D721Med (cell line): ENCODE measurements around the gene CEP83.

Source experiments
- DNase-seq: peaks from one replicate; pipeline ENCODE4 v3.0.0; 2011; ENCODE audit warnings: low spot score; ENCODE audit not compliant: insufficient read length
- FAIRE-seq: peaks from 2 replicates; lab custom pipeline; 2011; peaks lifted over from hg19 to GRCh38; lab: Jason Lieb, UNC
- TF ChIP-seq, protein P1 (sequence below): IDR thresholded peaks from 2 replicates; pipeline ENCODE4 v1.5.1; 2012; ENCODE audit warnings: mild to moderate bottlenecking, control low read depth; ENCODE audit not compliant: insufficient read depth; ENCODE audit errors: missing control alignments

Gene CEP83

DNA sequence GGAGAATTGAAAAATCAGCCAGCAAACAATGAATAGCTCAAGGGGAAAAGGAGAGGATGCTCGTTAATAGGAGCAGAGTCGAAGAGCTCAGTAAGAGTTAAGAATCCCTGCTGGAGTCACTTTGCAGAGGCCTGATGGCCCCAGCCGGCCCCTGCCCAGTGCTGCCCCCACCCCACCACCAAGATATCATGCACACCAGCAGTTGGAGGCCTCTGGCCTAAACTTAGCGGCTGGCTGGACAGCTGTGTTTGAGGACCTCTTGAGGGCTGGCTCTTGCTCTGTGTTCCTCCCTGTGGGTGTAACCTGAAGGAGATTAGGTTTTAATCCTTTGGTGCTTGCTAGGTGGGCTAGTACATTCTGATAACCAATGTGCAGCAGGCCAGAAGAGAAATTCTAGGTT lies 169.3 kb downstream of the CEP83 start:
- FAIRE-seq (no peak), DNase-seq (no peak)
- TF ChIP-seq, protein P1, sequence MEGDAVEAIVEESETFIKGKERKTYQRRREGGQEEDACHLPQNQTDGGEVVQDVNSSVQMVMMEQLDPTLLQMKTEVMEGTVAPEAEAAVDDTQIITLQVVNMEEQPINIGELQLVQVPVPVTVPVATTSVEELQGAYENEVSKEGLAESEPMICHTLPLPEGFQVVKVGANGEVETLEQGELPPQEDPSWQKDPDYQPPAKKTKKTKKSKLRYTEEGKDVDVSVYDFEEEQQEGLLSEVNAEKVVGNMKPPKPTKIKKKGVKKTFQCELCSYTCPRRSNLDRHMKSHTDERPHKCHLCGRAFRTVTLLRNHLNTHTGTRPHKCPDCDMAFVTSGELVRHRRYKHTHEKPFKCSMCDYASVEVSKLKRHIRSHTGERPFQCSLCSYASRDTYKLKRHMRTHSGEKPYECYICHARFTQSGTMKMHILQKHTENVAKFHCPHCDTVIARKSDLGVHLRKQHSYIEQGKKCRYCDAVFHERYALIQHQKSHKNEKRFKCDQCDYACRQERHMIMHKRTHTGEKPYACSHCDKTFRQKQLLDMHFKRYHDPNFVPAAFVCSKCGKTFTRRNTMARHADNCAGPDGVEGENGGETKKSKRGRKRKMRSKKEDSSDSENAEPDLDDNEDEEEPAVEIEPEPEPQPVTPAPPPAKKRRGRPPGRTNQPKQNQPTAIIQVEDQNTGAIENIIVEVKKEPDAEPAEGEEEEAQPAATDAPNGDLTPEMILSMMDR = no peak

DNA sequence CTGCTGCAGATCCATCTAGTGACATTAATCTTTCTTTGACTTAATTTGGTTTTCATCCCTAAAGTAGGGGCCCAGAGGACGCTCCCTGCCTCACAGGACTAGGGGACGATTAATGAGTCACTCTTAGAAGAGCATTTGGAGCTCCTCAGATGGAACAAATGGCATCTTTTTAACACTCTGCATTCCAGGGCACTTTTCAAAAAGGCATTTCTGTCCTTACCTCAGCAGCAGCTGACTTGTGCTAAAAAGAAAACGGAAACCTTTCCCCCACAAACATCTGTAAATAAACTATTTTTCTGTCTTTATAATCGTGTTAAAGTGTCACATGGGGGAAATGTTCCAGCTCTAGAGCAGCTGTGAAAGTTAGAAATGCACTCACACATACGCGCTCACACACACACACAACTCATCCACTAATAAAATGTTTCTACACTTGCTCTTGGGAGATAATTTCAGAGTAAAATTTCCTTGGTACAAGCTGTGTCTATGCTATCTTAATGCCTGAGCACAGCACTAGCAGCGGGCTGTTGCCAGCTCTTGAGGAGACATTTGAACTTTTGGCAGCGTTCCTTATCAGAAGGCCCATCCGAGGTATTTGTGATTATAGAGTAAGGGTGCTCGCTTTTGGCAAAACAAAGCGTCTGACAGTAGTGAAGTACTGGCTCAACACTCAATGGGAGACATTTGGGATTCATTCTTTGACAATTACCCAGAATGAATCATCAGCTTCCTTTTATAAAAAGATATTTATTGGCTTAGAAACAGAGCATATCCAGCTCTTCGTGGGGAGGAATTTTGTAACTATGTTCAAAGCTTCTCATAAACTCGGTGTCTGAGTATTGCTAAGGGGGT lies 170.0 kb downstream of the CEP83 start:
- FAIRE-seq = no peak
- no peak for DNase-seq

GRCh38 chr12:94287245-94287628 lies 172.4 kb downstream of the CEP83 start:
- DNase-seq (no peak), FAIRE-seq (no peak)
- TF ChIP-seq, protein P1 = no peak

More for the DNA sequence above, 170.0 kb downstream of the CEP83 start:
- TF ChIP-seq, protein P1 = no peak

- no peak for DNase-seq
- TF ChIP-seq, protein P1 = no peak
- FAIRE-seq = no peak
Observed at GRCh38 chr12:94286583-94287244, 173.0 kb downstream of the CEP83 start.

DNA sequence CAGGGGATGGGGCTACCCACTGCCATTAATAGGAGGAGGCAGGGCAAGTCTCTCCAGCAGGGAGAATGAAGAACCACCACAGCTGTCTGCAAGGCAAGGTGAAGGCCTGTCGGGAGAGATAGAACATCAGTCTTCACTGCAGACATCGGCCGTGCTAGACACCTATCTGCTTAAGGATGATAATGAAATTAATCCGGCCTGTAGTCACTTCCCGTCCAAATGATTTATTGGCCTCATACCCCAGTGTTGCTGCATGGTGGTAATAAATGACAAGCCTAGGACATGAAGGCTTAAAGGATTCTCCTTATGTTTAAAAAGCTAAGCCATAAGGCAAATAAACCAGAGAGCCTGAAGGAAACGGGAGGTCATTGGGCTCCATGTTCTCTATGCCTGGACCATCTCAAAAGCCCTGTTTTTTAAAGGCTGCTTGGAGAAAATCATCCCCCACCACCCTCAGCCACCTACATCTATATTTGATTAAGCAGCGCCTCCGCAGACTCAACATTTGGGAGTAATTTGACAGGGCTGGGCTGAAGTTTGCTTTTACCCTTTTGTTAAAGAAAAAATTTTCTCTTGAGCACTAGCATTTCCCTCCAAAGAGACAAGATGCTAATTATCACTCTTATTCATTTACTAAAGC lies 173.6 kb downstream of the CEP83 start:
- DNase-seq (peak; percentile 47), FAIRE-seq (peak; percentile 79)
- TF ChIP-seq, protein P1 = no peak

GRCh38 chr12:94284859-94285258 lies 174.8 kb downstream of the CEP83 start:
- TF ChIP-seq, protein P1 = no peak
- no peak for FAIRE-seq

DNA sequence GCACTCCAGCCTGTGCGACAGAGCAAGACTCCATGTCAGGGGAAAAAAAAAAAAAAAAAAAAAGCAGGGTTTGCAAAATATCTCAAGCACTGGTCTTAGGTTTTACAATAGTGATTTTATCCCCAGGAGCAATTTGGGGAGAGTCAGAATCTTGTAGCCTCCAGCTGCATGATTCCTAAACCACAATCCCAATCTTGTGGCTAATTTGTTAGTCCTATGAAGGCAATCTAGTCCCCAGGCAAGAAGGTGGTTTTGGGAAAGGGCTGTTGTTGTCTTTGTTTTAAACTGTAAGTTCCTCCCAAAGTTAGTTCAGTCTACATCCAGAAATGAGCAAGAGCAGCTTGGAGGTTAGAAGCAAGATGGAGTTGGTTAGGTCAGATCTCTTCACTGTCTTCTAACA lies 175.6 kb downstream of the CEP83 start:
- FAIRE-seq (no peak), DNase-seq (no peak)
- TF ChIP-seq, protein P1 = no peak

More at GRCh38 chr12:94284859-94285258, 174.8 kb downstream of the CEP83 start:
- no peak for DNase-seq
